ENCODE measurements around the gene VWA8. TPM values are rescaled to one million over a fixed set of nuclear protein-coding genes. Genes with fewer than 3 reads are reported as not detected.

The VWA8 gene
- total and polyA plus RNA-seq, 7 donors, result 3.0 to 37.5 (median 24.7) TPM

DNA sequence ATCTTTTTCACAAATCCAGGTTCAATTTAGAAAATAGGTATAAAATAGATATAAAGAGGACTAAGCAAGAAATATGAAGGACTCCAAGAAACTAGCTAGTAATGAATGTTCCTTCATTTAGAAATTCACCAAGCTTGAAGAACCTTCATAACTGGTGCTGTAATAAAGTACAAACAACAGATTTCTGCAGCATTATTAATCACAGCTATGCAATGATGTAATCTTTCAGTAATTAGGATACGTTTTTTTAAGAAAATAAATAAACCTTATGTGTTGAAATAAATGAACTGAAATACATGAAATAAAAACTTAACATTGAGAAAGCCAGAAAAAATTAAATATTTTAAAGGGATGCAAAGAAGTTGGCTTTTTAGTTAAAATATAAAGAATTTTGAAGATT is 267.5 kb downstream of the VWA8 start:
- no peak for DNase-seq
- WGBS, 2 donors, result 81 to 84% methylated on average over 1 of the region's 1 CpG

DNA sequence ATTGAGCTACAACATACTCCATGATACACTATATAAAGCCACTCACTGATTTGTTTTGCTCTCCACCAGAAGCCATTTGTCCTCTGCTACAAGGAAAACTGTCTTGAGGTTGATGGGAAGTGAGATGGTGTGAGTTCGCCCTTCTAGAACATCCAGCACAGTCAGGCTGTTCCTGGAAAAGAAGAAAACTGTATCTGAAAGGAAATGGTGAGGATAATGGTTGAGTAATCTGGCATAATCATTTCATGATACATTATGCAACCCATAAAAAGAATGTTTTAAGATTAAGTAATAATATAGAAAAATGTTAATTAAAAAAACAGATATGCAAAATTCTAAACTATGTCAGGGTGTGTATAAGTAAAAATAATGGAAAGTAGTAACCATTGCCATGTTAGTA is 269.6 kb downstream of the VWA8 start:
- TF ChIP-seq, protein P1, sequence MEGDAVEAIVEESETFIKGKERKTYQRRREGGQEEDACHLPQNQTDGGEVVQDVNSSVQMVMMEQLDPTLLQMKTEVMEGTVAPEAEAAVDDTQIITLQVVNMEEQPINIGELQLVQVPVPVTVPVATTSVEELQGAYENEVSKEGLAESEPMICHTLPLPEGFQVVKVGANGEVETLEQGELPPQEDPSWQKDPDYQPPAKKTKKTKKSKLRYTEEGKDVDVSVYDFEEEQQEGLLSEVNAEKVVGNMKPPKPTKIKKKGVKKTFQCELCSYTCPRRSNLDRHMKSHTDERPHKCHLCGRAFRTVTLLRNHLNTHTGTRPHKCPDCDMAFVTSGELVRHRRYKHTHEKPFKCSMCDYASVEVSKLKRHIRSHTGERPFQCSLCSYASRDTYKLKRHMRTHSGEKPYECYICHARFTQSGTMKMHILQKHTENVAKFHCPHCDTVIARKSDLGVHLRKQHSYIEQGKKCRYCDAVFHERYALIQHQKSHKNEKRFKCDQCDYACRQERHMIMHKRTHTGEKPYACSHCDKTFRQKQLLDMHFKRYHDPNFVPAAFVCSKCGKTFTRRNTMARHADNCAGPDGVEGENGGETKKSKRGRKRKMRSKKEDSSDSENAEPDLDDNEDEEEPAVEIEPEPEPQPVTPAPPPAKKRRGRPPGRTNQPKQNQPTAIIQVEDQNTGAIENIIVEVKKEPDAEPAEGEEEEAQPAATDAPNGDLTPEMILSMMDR (IDR thresholded peaks at IDR 0.05), result no peak
- TF ChIP-seq POLR2AphosphoS5 (IDR thresholded peaks at IDR 0.05), result no peak
- TF ChIP-seq EP300 (IDR thresholded peaks at IDR 0.05), result no peak
- TF ChIP-seq POLR2A (IDR thresholded peaks at IDR 0.05), result no peak
- H3K9me3 ChIP-seq, result no peaks in the 10 kb centered on the region
- WGBS, 2 donors, result 94 to 97% methylated on average over 1 of the region's 1 CpG
- peaks cover 0 to 20% (median 0%) of the 10 kb centered on the region in 4 donors for H3K36me3 ChIP-seq
- no peaks in the 10 kb centered on the region for H3K27me3 ChIP-seq
- DNase-seq, result no peak
- intact Hi-C loops (cut with DNase I), result no loop called here
- H3K4me1 ChIP-seq, result peaks cover 0 to 27% (median 19%) of the 10 kb centered on the region in 4 donors
- H3K4me3 ChIP-seq, result no peak overlapping the region
- H3K27ac ChIP-seq, result no peak overlapping the region

More for the DNA sequence above, 267.5 kb downstream of the VWA8 start:
- Histone ChIP-seq H3K27me3 (no peaks in the 10 kb centered on the region), H3K27ac (no peak overlapping the region), H3K4me1 (peaks cover 0 to 31% (median 24%) of the 10 kb centered on the region in 4 donors), H3K9me3 (no peaks in the 10 kb centered on the region), H3K4me3 (no peak overlapping the region), H3K36me3 (peaks cover 0 to 24% (median 0%) of the 10 kb centered on the region in 4 donors)
- intact Hi-C loops (cut with DNase I), result no loop called here
- TF ChIP-seq, protein P1 (IDR thresholded peaks at IDR 0.05), result no peak
- TF ChIP-seq POLR2A (IDR thresholded peaks at IDR 0.05), result no peak
- no peak for TF ChIP-seq EP300 (IDR thresholded peaks at IDR 0.05)
- TF ChIP-seq POLR2AphosphoS5 (IDR thresholded peaks at IDR 0.05), result no peak

DNA sequence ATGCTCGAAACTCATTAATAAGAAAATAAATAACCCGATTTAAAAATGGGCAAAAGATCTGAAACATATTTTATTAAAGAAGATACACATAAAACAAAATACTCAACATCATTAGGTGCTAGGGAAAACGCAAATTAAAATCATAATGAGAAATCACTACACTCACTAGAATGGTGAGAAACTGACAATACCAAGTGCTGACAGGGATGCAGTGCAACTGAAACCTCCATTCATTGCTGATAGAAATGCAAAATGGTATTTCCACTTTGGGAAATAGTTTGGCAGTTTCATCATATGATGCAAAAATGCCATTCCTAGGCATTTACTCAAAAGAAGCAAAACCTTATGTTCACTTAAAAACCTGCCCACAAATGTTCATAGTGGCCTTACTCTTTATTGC is 278.1 kb downstream of the VWA8 start:
- no peak for TF ChIP-seq POLR2AphosphoS5 (IDR thresholded peaks at IDR 0.05)
- TF ChIP-seq, protein P1 (IDR thresholded peaks at IDR 0.05), result no peak
- peaks cover 0 to 23% (median 3%) of the 10 kb centered on the region in 4 donors for H3K36me3 ChIP-seq
- no peaks in the 10 kb centered on the region for H3K27me3 ChIP-seq
- H3K4me1 ChIP-seq, result peaks cover 0 to 21% (median 18%) of the 10 kb centered on the region in 4 donors
- intact Hi-C loops (cut with DNase I), result no loop called here
- no peak for DNase-seq
- no peak overlapping the region for H3K27ac ChIP-seq
- WGBS, 2 donors, result 98 to 99% methylated on average over 3 of the region's 3 CpGs
- no peak overlapping the region for H3K4me3 ChIP-seq
- no peaks in the 10 kb centered on the region for H3K9me3 ChIP-seq

DNA sequence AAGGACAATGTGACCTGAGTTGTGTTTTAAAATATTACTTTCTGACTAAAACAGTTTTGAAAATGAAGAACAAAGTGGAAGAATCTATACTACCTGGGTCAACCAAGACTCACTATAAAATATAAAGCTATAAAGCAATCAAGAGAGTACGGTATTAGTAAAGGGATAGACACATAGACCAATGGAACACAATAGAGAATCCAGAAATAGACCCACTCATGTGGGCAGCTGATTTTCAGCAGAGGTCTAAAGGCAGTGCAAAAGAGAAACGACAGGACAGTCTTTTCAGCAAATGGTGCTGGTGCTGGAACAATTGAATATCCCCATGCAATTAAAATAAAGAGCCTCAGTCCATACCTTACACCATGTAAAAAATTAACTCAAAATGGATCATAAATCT is 278.9 kb downstream of the VWA8 start:
- Histone ChIP-seq H3K27me3 (no peaks in the 10 kb centered on the region), H3K4me1 (peaks cover 0 to 21% (median 18%) of the 10 kb centered on the region in 4 donors), H3K9me3 (no peaks in the 10 kb centered on the region), H3K27ac (no peak overlapping the region), H3K36me3 (peaks cover 0 to 23% (median 3%) of the 10 kb centered on the region in 4 donors), H3K4me3 (no peak overlapping the region)
- 65 to 88% methylated on average over 2 of the region's 2 CpGs for WGBS, 2 donors
- DNase-seq, result no peak
- intact Hi-C loops (cut with DNase I), result no loop called here
- no peak for TF ChIP-seq POLR2A (IDR thresholded peaks at IDR 0.05)
- TF ChIP-seq POLR2AphosphoS5 (IDR thresholded peaks at IDR 0.05), result no peak
- TF ChIP-seq, protein P1 (IDR thresholded peaks at IDR 0.05), result no peak
- no peak for TF ChIP-seq EP300 (IDR thresholded peaks at IDR 0.05)

DNA sequence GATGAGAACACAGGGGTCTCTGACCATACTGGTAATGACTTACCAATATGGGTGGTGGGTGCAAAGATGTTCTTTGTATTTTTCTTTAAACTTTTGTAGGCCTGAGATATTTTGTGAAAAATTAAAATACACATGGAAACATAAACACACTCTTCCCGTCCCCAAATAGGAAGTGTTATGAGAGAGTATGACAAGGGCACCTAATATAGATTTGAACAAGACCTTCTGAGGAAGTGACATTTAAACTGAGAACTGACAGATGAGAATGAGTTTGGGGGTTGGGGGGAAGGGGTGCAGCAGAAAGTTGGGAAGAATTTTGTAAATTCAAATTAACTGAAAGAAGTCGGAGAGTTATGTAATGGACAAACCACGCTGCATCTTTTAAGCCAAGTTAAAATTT is 279.3 kb downstream of the VWA8 start:
- Histone ChIP-seq H3K4me1 (peaks cover 0 to 21% (median 18%) of the 10 kb centered on the region in 4 donors), H3K27ac (no peak overlapping the region), H3K36me3 (peaks cover 0 to 23% (median 3%) of the 10 kb centered on the region in 4 donors), H3K4me3 (no peak overlapping the region), H3K9me3 (no peaks in the 10 kb centered on the region), H3K27me3 (no peaks in the 10 kb centered on the region)
- no peak for TF ChIP-seq POLR2A (IDR thresholded peaks at IDR 0.05)
- TF ChIP-seq POLR2AphosphoS5 (IDR thresholded peaks at IDR 0.05), result no peak
- TF ChIP-seq, protein P1 (IDR thresholded peaks at IDR 0.05), result no peak
- no peak for TF ChIP-seq EP300 (IDR thresholded peaks at IDR 0.05)
- intact Hi-C loops (cut with DNase I), result no loop called here
- WGBS, 2 donors, result 85 to 97% methylated on average over 3 of the region's 3 CpGs
- no peak for DNase-seq
